ENCODE data around the gene PCSK6.

DNA sequence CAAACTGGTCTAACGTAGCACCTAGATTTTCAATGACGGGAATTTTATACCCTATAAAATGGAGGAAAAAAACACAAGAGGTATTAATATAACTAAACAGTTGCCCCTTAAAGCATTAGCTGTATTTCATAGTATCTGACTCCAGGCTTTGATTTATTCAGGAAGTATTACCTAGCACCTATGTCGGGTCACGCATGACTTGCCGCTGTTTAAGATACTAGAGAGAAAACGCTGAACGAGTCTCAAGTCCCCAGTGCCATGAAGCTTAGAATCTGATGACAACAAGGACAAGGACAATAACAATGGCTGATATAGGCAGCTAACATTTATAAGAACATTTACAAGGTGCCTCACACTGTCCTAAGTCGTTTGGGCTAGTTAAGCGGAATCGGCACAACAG, 196.4 kb downstream of the PCSK6 start:
- TF ChIP-seq, protein P1, sequence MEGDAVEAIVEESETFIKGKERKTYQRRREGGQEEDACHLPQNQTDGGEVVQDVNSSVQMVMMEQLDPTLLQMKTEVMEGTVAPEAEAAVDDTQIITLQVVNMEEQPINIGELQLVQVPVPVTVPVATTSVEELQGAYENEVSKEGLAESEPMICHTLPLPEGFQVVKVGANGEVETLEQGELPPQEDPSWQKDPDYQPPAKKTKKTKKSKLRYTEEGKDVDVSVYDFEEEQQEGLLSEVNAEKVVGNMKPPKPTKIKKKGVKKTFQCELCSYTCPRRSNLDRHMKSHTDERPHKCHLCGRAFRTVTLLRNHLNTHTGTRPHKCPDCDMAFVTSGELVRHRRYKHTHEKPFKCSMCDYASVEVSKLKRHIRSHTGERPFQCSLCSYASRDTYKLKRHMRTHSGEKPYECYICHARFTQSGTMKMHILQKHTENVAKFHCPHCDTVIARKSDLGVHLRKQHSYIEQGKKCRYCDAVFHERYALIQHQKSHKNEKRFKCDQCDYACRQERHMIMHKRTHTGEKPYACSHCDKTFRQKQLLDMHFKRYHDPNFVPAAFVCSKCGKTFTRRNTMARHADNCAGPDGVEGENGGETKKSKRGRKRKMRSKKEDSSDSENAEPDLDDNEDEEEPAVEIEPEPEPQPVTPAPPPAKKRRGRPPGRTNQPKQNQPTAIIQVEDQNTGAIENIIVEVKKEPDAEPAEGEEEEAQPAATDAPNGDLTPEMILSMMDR (IDR thresholded peaks at IDR 0.05; ENCODE audit: borderline replicate concordance, extremely low read depth, low read length, poor library complexity, severe bottlenecking), result no peak
- TF ChIP-seq EZH2 (IDR thresholded peaks at IDR 0.05; ENCODE audit: borderline replicate concordance, low read depth, low read length, severe bottlenecking), result no peak
